Cardiac fibroblast (primary cell): ENCODE measurements around the gene MMP25.

Experiments
- DNase-seq, 2 donors: peaks; one replicate each; pipeline versions ENCODE4 v3.0.0 to v3.0.0-alpha.2; 2010; ENCODE audit warnings: low read depth in 2 of 2
- H3K4me3 ChIP-seq, 2 donors: replicated peaks in 1 of 2; 1 replicate in 1 of 2; 2 replicates in 1 of 2; pipeline ENCODE4 v1.5.1; 2011; ENCODE audit warnings: low read depth in 2 of 2, low read length in 2 of 2, mild to moderate bottlenecking in 2 of 2, moderate library complexity in 1 of 2
- CTCF ChIP-seq: IDR thresholded peaks from one replicate; pipeline ENCODE4 v1.5.1; 2011; ENCODE audit warnings: low read depth, mild to moderate bottlenecking, low read length, inconsistent platforms

MMP25 gene

DNA sequence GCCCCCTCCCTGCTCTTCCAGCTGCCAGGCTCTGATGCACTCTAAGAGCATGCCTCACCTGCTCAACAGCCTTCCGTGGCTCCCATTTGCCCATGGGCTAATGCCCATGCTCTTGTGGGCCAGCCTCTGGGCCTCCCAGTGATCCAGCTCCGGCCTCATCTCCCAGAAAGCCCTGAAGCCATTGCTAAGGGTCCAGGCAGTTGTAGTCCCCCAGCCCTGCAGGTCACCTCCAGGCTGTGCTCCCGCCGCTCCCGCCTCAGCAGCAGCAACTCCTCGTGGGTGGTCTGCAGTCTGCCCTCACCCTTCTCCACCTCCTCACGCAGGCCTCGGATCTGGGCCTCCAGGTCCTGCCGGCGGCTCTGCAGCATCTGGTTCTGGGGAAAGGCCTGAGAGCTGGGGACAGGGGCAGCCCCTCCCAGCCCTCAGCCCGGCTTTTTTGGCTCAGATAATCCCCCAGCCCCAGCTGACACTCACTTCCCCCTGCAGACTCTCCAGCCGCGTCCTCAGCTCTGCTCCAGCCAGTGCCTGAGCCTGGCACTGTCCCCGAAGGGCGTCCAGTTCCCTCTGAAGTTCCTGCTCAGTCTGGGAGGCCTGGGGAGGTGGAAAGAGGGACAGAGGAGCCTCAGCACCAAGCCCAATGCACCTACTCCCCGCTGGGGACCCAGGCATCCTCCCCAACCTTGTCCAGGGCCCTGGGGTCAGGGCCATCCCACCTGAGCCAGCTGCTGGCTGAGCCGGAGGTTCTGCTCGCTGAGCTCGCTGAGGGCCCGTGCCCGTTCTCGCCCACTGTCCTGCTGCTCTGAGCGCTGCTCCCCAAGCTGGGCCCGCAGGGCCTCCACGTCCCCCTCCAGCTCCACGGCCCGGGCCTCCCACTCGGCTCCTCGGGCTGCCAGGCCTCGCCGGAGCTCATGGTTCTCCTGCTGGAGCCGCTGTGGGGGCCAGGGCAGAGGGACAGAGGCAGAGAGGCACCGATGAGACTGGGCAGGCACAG is 15.8 kb upstream of the MMP25 start:
- no peak for TF ChIP-seq CTCF
- no peak overlapping the region for H3K4me3 ChIP-seq
- no peak for DNase-seq

DNA sequence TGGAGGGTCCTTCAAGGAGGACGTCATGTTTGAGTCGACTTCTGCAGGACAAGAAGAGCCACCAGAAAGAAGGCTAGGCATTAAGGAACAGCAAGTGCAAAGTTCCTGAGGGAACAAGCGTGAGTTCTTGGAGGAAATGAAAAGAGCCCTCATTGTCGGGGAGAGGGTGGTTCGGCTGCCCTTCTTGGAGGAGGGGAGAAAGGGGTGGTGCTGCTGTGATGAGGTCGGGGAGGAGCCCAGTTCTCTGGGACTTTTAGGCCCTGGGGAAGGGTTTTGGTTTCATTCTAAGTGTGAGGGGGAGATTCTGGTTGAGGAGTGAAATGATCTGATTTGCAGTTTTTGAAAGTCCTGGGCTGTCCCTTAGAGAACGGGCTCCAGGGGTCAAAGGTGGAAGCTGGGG is 13.7 kb upstream of the MMP25 start:
- DNase-seq: no peak
- no peak overlapping the region for H3K4me3 ChIP-seq
- no peak for TF ChIP-seq CTCF

- DNase-seq: no peak
- TF ChIP-seq CTCF: no peak
- H3K4me3 ChIP-seq: no peak overlapping the region
These were observed 10.9 kb upstream of the MMP25 start for GRCh38 chr16:3035289-3035971.

GRCh38 chr16:3035972-3036725 is 10.2 kb upstream of the MMP25 start:
- DNase-seq: no peak
- no peak for TF ChIP-seq CTCF
- H3K4me3 ChIP-seq: no peak overlapping the region

- DNase-seq: no peak
- no peak within 1 kb of the TSS for H3K4me3 ChIP-seq
- TF ChIP-seq CTCF: no peak
These were observed 9.5 kb upstream of the MMP25 start, which contains the start of gene BICDL2 for GRCh38 chr16:3036726-3037315. Gene BICDL2, minus strand, starts transcription at chr16:3036944. Its CDS starts 1,448 bp downstream, at chr16:3035496.

DNA sequence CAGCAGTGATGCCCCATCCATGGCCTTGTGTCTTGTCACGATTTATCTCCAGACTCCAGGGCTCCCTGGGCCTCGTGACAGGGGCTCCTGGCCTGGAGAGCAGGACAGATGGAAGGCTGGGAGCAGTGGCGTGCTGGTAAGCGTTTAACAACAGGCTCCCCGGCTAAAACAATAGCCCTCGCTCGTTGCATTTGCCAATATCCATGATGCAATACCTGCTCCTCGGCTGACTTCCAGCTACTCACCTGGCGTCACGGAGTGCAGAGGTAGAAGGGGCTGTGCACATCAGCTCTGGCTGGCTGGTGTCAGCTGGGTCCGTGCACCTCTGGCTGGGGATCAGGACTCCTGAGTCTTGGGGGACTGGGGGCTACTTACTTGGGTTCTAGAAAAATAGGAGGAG is 8.1 kb upstream of the MMP25 start:
- DNase-seq: no peak
- no peak for TF ChIP-seq CTCF
- H3K4me3 ChIP-seq: no peak overlapping the region
